Prostate gland (tissue), 2 donors: ENCODE data around the gene INPP5E. TPM values are rescaled to one million over a fixed set of nuclear protein-coding genes. Genes with fewer than 3 reads are reported as not detected.

Experiments
- DNase-seq: peaks from one replicate; pipeline ENCODE4 v3.0.0-alpha.2; 2019; ENCODE audit warnings: low spot score
- H3K27ac ChIP-seq, 2 donors: fragments of 200-600 bp; sonication (generic); 2 replicates each; pipeline ENCODE4 v1.5.1; 2017 to 2019
- H3K27me3 ChIP-seq: fragments of 200-600 bp; sonication (generic); replicated peaks from 2 replicates; pipeline ENCODE4 v1.5.1; 2019; ENCODE audit not compliant: insufficient read depth
- H3K36me3 ChIP-seq, 2 donors: fragments of 200-600 bp; sonication (generic); 1 replicate in 1 of 2; 2 replicates in 1 of 2; pipeline versions ENCODE4 v1.5.1 to v1.8.1; 2017 to 2019
- H3K4me1 ChIP-seq: fragments of 200-600 bp; sonication (generic); replicated peaks from 2 replicates; pipeline ENCODE4 v1.5.1; 2019
- H3K4me3 ChIP-seq, 2 donors: fragments of 200-600 bp; sonication (generic); 2 replicates each; pipeline ENCODE4 v1.5.1; 2017 to 2019
- H3K9me3 ChIP-seq: fragments of 200-600 bp; sonication (generic); 2 replicates; pipeline ENCODE4 v1.5.1; 2017
- POLR2A ChIP-seq: fragments of 450-650 bp; IDR thresholded peaks from one replicate; pipeline ENCODE4 v1.6.1; 2016; ENCODE audit warnings: antibody characterized with exemption, mild to moderate bottlenecking
- POLR2AphosphoS5 ChIP-seq: sonication (generic); formaldehyde crosslinking; IDR thresholded peaks from one replicate; pipeline ENCODE4 v1.6.1; 2017; ENCODE audit warnings: antibody characterized with exemption
- WGBS: methylation state at CpG from one replicate; pipeline ENCODE4 v1.1.5; 2018; 5-methylcytosine and 5-hydroxymethylcytosine counted together
- intact Hi-C: fragments of 100-400 bp; cut with DNase I; formaldehyde crosslinking; loops from one replicate; pipeline ENCODE4 v1.14.2; 2022
- total RNA-seq, 2 donors: library from RNA; depleted of rRNA; stranded (reverse); fragments of >200 nt; gene quantifications; one replicate each; pipeline ENCODE4 v1.1.0, GENCODE V29; 2016
- TF ChIP-seq, protein P1 (sequence below), 4 experiments: fragments of 200-600 bp in 2 of 4; fragments of 450-650 bp in 2 of 4; sonication (generic) in 2 of 4; IDR thresholded peaks; 1 replicate in 3 of 4; 2 replicates in 1 of 4; pipeline ENCODE4 v1.5.1; 2016 to 2019; ENCODE audit warnings: antibody characterized with exemption in 4 of 4, mild to moderate bottlenecking in 2 of 4, moderate library complexity in 2 of 4

The INPP5E gene
- total RNA-seq, 2 donors from 2014 or later, result 10.7 to 22.7 TPM

DNA sequence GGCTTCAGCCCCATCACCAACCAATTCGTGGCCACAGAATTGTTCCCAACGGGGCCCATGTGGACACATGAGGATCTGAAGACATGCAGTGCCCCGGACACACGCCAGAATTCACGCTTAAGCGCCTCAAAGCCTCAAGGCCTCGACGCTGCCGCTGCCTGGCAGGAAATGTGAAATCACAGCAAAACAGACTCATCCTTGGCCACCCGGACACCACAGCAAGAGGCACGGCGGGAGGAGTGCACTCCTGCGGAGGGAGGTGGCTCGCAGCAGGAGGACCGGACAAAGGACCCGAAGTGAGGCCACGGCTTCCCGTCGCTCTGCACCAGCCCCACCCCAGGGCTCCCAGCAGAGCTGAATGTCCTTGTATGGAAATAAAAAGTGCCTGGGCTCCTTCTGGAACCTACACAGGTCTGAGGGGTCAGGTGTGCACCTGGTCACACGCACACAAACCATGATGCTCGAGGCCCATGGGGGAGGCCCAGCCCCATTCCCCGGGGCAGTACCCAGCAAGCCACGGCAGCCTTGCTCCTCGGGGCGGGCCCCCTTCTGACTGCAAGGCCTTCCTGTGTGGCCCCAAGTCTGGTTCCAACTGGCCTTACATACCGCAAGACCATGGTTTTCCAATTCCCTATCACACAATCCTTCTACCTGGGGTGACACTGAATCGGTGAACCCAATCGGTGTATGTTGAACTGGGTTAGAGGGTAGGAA lies 33.2 kb upstream of the INPP5E start:
- TF ChIP-seq POLR2A (no peak), POLR2AphosphoS5 (no peak)
- TF ChIP-seq, protein P1, sequence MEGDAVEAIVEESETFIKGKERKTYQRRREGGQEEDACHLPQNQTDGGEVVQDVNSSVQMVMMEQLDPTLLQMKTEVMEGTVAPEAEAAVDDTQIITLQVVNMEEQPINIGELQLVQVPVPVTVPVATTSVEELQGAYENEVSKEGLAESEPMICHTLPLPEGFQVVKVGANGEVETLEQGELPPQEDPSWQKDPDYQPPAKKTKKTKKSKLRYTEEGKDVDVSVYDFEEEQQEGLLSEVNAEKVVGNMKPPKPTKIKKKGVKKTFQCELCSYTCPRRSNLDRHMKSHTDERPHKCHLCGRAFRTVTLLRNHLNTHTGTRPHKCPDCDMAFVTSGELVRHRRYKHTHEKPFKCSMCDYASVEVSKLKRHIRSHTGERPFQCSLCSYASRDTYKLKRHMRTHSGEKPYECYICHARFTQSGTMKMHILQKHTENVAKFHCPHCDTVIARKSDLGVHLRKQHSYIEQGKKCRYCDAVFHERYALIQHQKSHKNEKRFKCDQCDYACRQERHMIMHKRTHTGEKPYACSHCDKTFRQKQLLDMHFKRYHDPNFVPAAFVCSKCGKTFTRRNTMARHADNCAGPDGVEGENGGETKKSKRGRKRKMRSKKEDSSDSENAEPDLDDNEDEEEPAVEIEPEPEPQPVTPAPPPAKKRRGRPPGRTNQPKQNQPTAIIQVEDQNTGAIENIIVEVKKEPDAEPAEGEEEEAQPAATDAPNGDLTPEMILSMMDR (IDR thresholded peaks at IDR 0.05), result no peak
- H3K4me1 ChIP-seq, result no peaks in the 10 kb centered on the region
- H3K36me3 ChIP-seq, result peaks cover 23 to 45% of the 10 kb centered on the region in 2 donors

DNA sequence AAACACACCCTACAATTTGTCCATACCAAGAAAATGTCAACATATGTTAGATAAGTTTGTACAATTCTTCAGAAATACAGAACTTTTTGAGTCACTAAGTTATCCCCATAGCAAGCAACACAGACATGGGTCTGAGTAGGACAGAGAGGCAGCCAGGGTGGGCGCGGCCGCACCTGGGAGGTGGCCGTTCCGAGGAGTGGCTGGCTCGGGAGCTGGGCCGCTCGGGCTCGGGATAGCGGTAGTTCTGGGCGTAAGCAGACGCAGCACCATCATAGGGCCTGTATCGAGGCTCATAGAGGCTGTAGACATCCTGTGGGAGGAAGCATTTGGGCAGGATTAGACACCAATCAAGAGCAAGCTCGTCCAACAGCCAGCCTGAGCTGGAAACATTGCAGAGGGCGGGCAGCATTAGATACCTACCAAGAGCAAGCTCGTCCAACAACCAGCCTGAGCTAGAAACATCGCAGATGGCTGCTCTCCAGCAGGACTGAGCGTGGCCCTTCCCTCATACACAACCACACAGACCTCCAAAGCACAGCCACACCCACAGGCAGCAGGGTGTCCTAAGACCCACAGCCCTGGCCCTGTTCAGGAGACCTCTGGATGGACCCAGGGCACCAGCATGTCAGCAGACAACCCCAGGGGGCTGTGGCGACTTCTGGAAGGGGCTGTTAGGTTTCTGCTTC lies 32.3 kb upstream of the INPP5E start:
- TF ChIP-seq POLR2A, result no peak
- TF ChIP-seq, protein P1 (IDR thresholded peaks at IDR 0.05), result no peak
- no peak for DNase-seq
- Histone ChIP-seq H3K9me3 (no peaks in the 10 kb centered on the region), H3K27me3 (no peaks in the 10 kb centered on the region), H3K4me3 (no peak overlapping the region), H3K4me1 (no peaks in the 10 kb centered on the region), H3K36me3 (peaks cover 23 to 44% of the 10 kb centered on the region in 2 donors), H3K27ac (no peak overlapping the region)
- intact Hi-C loops, result no loop called here
- WGBS, result 92% methylated on average over 19 of the region's 19 CpGs

More for the DNA sequence above, 33.2 kb upstream of the INPP5E start:
- intact Hi-C loops, result no loop called here
- no peak for DNase-seq
- no peaks in the 10 kb centered on the region for H3K27me3 ChIP-seq
- no peak overlapping the region for H3K27ac ChIP-seq
- no peaks in the 10 kb centered on the region for H3K9me3 ChIP-seq
- 90% methylated on average over 28 of the region's 28 CpGs for WGBS
- H3K4me3 ChIP-seq, result no peak overlapping the region

DNA sequence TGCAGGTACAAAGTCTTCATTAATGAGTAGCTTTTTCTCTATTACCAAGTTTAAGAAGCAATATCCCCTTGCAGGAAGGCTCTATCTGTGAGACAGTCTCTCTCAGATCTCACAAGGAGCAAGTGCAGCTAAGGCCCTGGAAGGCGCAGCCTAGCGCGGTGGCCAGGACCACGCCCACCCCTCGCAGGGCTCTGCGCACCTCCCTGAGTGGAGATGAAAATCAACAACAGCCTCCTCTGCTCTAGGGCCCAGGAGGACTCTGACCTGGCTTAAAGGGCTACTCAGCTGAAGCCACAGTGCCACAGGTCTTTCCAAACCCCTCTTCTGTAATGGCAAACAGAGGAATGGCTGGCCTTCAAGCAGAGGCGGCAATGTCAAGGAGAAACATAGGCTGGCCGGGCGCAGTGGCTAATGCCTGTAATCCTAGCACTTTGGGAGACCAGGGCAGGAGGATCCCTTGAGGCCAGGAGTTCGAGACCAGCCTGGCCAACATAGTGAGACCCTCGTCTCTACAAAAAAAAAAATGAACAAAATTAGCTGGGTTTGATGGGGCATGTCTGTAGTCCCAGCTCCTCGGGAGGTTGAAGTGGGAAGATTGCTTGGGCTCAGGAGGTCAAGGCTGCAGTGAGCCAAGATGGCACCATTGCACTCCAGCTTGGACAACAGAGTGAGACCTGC lies 31.3 kb upstream of the INPP5E start:
- TF ChIP-seq POLR2AphosphoS5 (no peak), POLR2A (no peak)
- TF ChIP-seq, protein P1 (IDR thresholded peaks at IDR 0.05), result no peak
- 88% methylated on average over 12 of the region's 12 CpGs for WGBS
- DNase-seq, result no peak
- H3K4me3 ChIP-seq, result no peak overlapping the region
- H3K36me3 ChIP-seq, result peaks cover 15 to 34% of the 10 kb centered on the region in 2 donors
- no peaks in the 10 kb centered on the region for H3K9me3 ChIP-seq
- H3K27ac ChIP-seq, result no peak overlapping the region
- H3K27me3 ChIP-seq, result no peaks in the 10 kb centered on the region
- intact Hi-C loops, result no loop called here
- no peaks in the 10 kb centered on the region for H3K4me1 ChIP-seq

DNA sequence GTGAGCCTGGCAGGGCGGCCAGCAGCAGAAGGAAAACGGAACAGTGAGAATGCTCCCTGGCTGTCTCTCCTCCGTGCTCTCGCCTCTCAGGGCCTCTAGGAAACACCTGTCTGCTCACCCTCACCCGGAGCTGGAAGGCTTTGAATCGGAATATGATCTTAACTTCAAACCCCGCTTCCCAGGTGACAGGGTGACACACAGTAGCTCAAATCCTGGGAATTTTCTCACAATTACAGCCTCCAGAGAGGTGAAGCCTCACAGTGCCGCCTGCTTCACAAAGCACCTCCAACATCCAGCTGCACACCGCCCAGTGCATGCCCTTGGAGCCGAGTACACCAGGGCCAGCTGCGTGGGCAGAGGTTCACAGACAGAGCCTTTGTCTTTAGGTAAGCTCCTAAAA lies 30.7 kb upstream of the INPP5E start:
- intact Hi-C loops, result no loop called here
- 93% methylated on average over 11 of the region's 11 CpGs for WGBS
- Histone ChIP-seq H3K36me3 (peaks cover 15 to 32% of the 10 kb centered on the region in 2 donors), H3K27ac (no peak overlapping the region), H3K4me3 (no peak overlapping the region), H3K4me1 (no peaks in the 10 kb centered on the region), H3K27me3 (no peaks in the 10 kb centered on the region), H3K9me3 (no peaks in the 10 kb centered on the region)
- no peak for TF ChIP-seq POLR2AphosphoS5
- TF ChIP-seq, protein P1 (IDR thresholded peaks at IDR 0.05), result no peak
- TF ChIP-seq POLR2A, result no peak
- DNase-seq, result no peak
